HEK293T (cell line): ENCODE data around the gene ERICH4.
"Not testable (repeated sequence)": the region's sequence is repeated elsewhere in the genome, so short reads cannot be mapped to it uniquely, and the experiment has no call there.

ENCODE experiments used
- CTCF ChIA-PET: fragments of 350-600 bp; formaldehyde crosslinking; extraction: SDS; loops from one replicate; lab custom pipeline; 2021; ENCODE audit warnings: antibody characterized with exemption, inconsistent platforms; lab: Yijun Ruan, JAX
- POLR2A ChIA-PET: fragments of 350-600 bp; formaldehyde crosslinking; extraction: SDS; loops from one replicate; lab custom pipeline; 2020; ENCODE audit warnings: antibody characterized with exemption, inconsistent platforms; lab: Yijun Ruan, JAX
- DNase-seq: peaks from one replicate; pipeline ENCODE4 v3.0.0; 2012; ENCODE audit warnings: mixed read lengths; ENCODE audit errors: extremely low spot score
- ARNT ChIP-seq: fragments of 450-650 bp; IDR thresholded peaks from 2 replicates; pipeline ENCODE4 v1.6.1; 2017; ENCODE audit warnings: mild to moderate bottlenecking
- BHLHE40 ChIP-seq: fragments of 450-650 bp; IDR thresholded peaks from 2 replicates; pipeline ENCODE4 v1.6.1; 2016; ENCODE audit warnings: mild to moderate bottlenecking, moderate library complexity, borderline replicate concordance
- CTBP1 ChIP-seq: fragments of 450-650 bp; IDR thresholded peaks from 2 replicates; pipeline ENCODE4 v1.6.1; 2016; ENCODE audit warnings: borderline replicate concordance
- ELF4 ChIP-seq: fragments of 450-650 bp; IDR thresholded peaks from 2 replicates; pipeline ENCODE4 v1.6.1; 2017; ENCODE audit warnings: antibody characterized with exemption
- FOXA1 ChIP-seq: fragments of 450-650 bp; IDR thresholded peaks from 2 replicates; pipeline ENCODE4 v1.6.1; 2016; ENCODE audit warnings: mild to moderate bottlenecking
- FOXK2 ChIP-seq: fragments of 450-650 bp; IDR thresholded peaks from 2 replicates; pipeline ENCODE4 v1.6.1; 2016; ENCODE audit warnings: mild to moderate bottlenecking
- FOXM1 ChIP-seq: fragments of 450-650 bp; IDR thresholded peaks from 2 replicates; pipeline ENCODE4 v1.6.1; 2017; ENCODE audit warnings: mild to moderate bottlenecking, borderline replicate concordance
- HDGF ChIP-seq: fragments of 450-650 bp; IDR thresholded peaks from 2 replicates; pipeline ENCODE4 v1.6.1; 2017; ENCODE audit warnings: antibody characterized with exemption, borderline replicate concordance
- L3MBTL2 ChIP-seq: fragments of 450-650 bp; conservative IDR thresholded peaks from 2 replicates; pipeline ENCODE4 v1.6.1; 2016; ENCODE audit warnings: mild to moderate bottlenecking
- LEF1 ChIP-seq: fragments of 450-650 bp; IDR thresholded peaks from 2 replicates; pipeline ENCODE4 v1.6.1; 2017; ENCODE audit warnings: mild to moderate bottlenecking, borderline replicate concordance
- NFRKB ChIP-seq: fragments of 450-650 bp; IDR thresholded peaks from 2 replicates; pipeline ENCODE4 v1.6.1; 2016; ENCODE audit warnings: mild to moderate bottlenecking, moderate library complexity
- SP1 ChIP-seq: fragments of 450-650 bp; IDR thresholded peaks from 2 replicates; pipeline ENCODE4 v1.6.1; 2017
- SUZ12 ChIP-seq: fragments of 450-650 bp; IDR thresholded peaks from 2 replicates; pipeline ENCODE4 v1.6.1; 2016; ENCODE audit warnings: mild to moderate bottlenecking
- TARDBP ChIP-seq: fragments of 450-650 bp; IDR thresholded peaks from 2 replicates; pipeline ENCODE4 v1.6.1; 2016
- ZNF384 ChIP-seq: fragments of 450-650 bp; IDR thresholded peaks from 2 replicates; pipeline ENCODE4 v1.6.1; 2016
- TF ChIP-seq, protein P1 (sequence below): fragments of 450-650 bp; IDR thresholded peaks from 2 replicates; pipeline ENCODE4 v1.6.1; 2016

Gene ERICH4

GRCh38 chr19:41478171-41478570, 35.2 kb downstream of the ERICH4 start:
- POLR2A ChIA-PET = no interaction called here

DNA sequence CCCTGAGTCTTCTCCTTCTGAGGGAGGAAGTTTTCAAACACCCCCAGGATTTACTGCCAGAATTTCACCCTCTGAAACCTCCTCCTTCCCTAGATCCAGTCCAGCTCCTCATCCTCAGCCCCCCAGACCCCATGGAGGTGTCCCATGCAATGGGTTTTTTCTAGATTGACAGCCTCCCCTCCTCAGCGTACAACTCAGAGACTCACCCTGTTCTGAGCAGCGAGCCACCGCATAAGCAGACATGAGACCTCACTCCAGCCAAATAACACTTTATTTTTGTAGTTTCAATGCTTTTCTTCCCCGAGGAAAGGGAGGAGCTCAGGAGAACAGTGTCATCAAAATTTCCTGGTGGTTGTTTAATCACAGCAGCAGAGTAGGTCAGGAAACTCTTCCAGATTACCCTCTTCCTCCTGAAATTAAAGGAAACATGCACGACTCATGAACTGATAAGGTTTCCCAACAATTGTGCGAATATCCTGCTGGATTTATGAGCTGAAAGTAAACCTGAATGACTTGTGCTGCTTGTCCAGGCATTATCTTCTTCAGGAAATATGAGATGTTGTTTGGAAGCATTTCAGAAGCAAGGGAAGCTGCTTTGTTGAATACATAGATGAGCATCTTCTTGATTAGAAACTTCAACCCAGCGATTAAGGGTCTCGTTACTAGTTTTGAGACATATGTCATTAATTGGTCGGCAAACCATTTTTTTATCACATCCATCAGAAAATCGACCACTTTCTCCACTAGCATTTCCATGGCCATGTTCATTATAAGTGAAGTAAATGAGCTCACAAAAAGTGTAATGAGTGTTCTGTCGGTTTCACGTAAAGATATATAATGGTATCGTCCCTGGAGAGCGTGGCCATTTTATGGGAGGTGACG, 36.2 kb downstream of the ERICH4 start:
- ChIA-PET CTCF (no interaction called here), POLR2A (no interaction called here)
- TF ChIP-seq CTBP1 (no peak), ELF4 (no peak), SP1 (no peak), ARNT (no peak), LEF1 (no peak), FOXM1 (no peak), NFRKB (no peak), FOXA1 (no peak), TARDBP (no peak), ZNF384 (no peak), L3MBTL2 (no peak), BHLHE40 (no peak), FOXK2 (no peak), HDGF (no peak)
- TF ChIP-seq, protein P1, sequence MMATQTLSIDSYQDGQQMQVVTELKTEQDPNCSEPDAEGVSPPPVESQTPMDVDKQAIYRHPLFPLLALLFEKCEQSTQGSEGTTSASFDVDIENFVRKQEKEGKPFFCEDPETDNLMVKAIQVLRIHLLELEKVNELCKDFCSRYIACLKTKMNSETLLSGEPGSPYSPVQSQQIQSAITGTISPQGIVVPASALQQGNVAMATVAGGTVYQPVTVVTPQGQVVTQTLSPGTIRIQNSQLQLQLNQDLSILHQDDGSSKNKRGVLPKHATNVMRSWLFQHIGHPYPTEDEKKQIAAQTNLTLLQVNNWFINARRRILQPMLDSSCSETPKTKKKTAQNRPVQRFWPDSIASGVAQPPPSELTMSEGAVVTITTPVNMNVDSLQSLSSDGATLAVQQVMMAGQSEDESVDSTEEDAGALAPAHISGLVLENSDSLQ = no peak
- DNase-seq = no peak

More at GRCh38 chr19:41478171-41478570, 35.2 kb downstream of the ERICH4 start:
- no peak for DNase-seq
- CTCF ChIA-PET = no interaction called here
- no peak for TF ChIP-seq FOXA1
- no peak for TF ChIP-seq SUZ12
- TF ChIP-seq NFRKB = no peak
- no peak for TF ChIP-seq ZNF384
- TF ChIP-seq, protein P1 = no peak
- TF ChIP-seq L3MBTL2 = no peak
- no peak for TF ChIP-seq HDGF
- TF ChIP-seq SP1 = no peak
- TF ChIP-seq CTBP1 = no peak
- TF ChIP-seq FOXM1 = no peak

GRCh38 chr19:41479757-41480191, 36.8 kb downstream of the ERICH4 start:
- CTCF ChIA-PET = no interaction called here
- no peak for DNase-seq
- TF ChIP-seq ARNT (no peak), L3MBTL2 (no peak), FOXM1 (no peak), HDGF (no peak), TARDBP (no peak), CTBP1 (no peak), LEF1 (no peak), ZNF384 (no peak), SUZ12 (no peak)
- TF ChIP-seq, protein P1 = no peak
- POLR2A ChIA-PET = no interaction called here

DNA sequence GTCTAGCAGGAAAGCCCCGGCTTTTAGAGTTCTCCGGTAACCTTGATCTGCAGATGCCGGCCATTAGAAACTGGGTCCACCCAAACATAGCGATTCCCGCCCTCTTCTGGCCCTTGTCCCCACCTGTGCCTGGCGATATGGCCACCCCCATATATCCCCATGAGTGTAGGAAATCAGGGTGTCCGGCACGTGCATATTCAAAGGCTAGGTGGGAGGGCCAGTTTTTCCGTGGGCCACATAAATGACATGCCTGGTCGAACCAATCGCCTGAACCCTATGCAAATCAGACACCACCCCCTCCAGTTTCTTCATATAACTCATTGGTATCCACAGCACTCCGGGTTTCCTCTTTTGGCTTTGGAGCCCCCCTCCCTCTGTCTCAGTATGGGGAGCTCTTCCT, 37.4 kb downstream of the ERICH4 start:
- CTCF ChIA-PET = no interaction called here
- no peak for DNase-seq
- POLR2A ChIA-PET = no interaction called here
- TF ChIP-seq ZNF384 = no peak
- TF ChIP-seq FOXK2 = no peak
- TF ChIP-seq SP1 = no peak
- TF ChIP-seq BHLHE40 = no peak
- TF ChIP-seq, protein P1 = no peak
- no peak for TF ChIP-seq ARNT
- TF ChIP-seq LEF1 = no peak
- TF ChIP-seq TARDBP = no peak
- TF ChIP-seq L3MBTL2 = no peak
- TF ChIP-seq ELF4 = no peak
- no peak for TF ChIP-seq CTBP1
- no peak for TF ChIP-seq FOXA1
- no peak for TF ChIP-seq HDGF
- TF ChIP-seq SUZ12 = no peak
- TF ChIP-seq NFRKB = no peak
- TF ChIP-seq FOXM1 = no peak

- no peak for DNase-seq
- POLR2A ChIA-PET = no interaction called here
- TF ChIP-seq ZNF384 = no peak
- no peak for TF ChIP-seq CTBP1
- TF ChIP-seq FOXK2 = no peak
- TF ChIP-seq NFRKB = no peak
- TF ChIP-seq ARNT = no peak
- no peak for TF ChIP-seq L3MBTL2
- TF ChIP-seq TARDBP = no peak
- no peak for TF ChIP-seq FOXA1
- no peak for TF ChIP-seq ELF4
- no peak for TF ChIP-seq SP1
- TF ChIP-seq LEF1 = no peak
- TF ChIP-seq, protein P1 = no peak
- no peak for TF ChIP-seq FOXM1
- no peak for TF ChIP-seq BHLHE40
- no peak for TF ChIP-seq SUZ12
- CTCF ChIA-PET = no interaction called here
Measured at GRCh38 chr19:41484822-41485221, 41.9 kb downstream of the ERICH4 start.

DNA sequence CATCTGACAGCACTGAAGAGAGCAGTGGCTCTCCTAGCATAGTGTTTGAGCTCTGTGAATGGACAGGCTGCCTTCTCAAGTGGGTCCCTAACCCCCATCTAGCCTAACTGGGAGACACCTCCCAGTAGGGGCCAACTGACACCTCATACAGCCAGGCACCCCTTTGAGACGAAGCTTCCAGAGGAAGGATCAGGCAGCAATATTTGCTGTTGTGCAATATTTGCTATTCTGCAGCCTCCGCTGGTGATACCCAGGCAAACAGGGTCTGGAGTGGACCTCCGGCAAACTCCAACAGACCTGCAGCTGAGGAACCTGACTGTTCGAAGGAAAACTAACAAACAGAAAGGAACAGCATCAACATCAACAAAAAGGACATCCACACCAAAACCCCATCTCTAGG, 44.0 kb downstream of the ERICH4 start:
- DNase-seq, POLR2A ChIA-PET, CTCF ChIA-PET: not testable (repeated sequence)
